A172 (cell line): ENCODE results near the gene FZD2. TPM values are rescaled to one million over a fixed set of nuclear protein-coding genes. Genes with fewer than 3 reads are reported as not detected.
"Not testable (repeated sequence)": the region's sequence is repeated elsewhere in the genome, so short reads cannot be mapped to it uniquely, and the experiment has no call there.

ENCODE experiments used
- DNase-seq: peaks from one replicate; pipeline ENCODE4 v3.0.0-alpha.2; 2015; ENCODE audit warnings: low spot score
- total RNA-seq: library from RNA; depleted of rRNA; stranded (reverse); fragments of >200 nt; shearing (Covaris generic); gene quantifications from 2 replicates; pipeline ENCODE4 v1.2.3, GENCODE V29; 2014; rRNA removed

FZD2 gene
- total RNA-seq: 18.2 and 24.4 TPM in 2 replicates

GRCh38 chr17:44556832-44557606 is at the start of gene FZD2:
Gene FZD2 (plus strand): TSS chr17:44557484. CDS start chr17:44557689, 205 bp downstream.
- DNase-seq: peak; percentile 99

GRCh38 chr17:44511241-44512134 is 45.8 kb upstream of the FZD2 start:
- peak; percentile 28 for DNase-seq

GRCh38 chr17:44518032-44518431 is 39.3 kb upstream of the FZD2 start:
- DNase-seq: peak; percentile 58

GRCh38 chr17:44522883-44523671 is 34.2 kb upstream of the FZD2 start:
- peak; percentile 60 for DNase-seq

GRCh38 chr17:44523672-44523972 is 33.7 kb upstream of the FZD2 start:
- DNase-seq: no peak

- DNase-seq: no peak
Observed at GRCh38 chr17:44527102-44527501, 30.2 kb upstream of the FZD2 start.

- no peak for DNase-seq
Observed at GRCh38 chr17:44527954-44528353, 29.3 kb upstream of the FZD2 start.

- peak; percentile 27 for DNase-seq
Observed at GRCh38 chr17:44529864-44530263, 27.4 kb upstream of the FZD2 start.

GRCh38 chr17:44530896-44531418 is 26.3 kb upstream of the FZD2 start:
- no peak for DNase-seq

- peak; percentile 84 for DNase-seq
Observed at GRCh38 chr17:44533533-44534246, 23.6 kb upstream of the FZD2 start.

GRCh38 chr17:44536090-44536953 is 21.0 kb upstream of the FZD2 start:
- DNase-seq: peak; percentile 49

- DNase-seq: not testable (repeated sequence)
Observed at GRCh38 chr17:44537922-44538321, 19.4 kb upstream of the FZD2 start.

- DNase-seq: no peak
Observed at GRCh38 chr17:44539673-44540072, 17.6 kb upstream of the FZD2 start.

GRCh38 chr17:44540246-44541084 is 16.8 kb upstream of the FZD2 start:
- DNase-seq: no peak

- peak; percentile 55 for DNase-seq
Observed at GRCh38 chr17:44541884-44542581, 15.3 kb upstream of the FZD2 start.

- peak; percentile 98 for DNase-seq
Observed at GRCh38 chr17:44543213-44543904, 13.9 kb upstream of the FZD2 start.

- no peak for DNase-seq
Observed at GRCh38 chr17:44543905-44544523, 13.3 kb upstream of the FZD2 start.
